ENCODE results near the gene SLITRK2.

The SLITRK2 gene

GRCh38 chrX:145853181-145853580, 35.6 kb downstream of the SLITRK2 start:
- no peak for DNase-seq (ENCODE audit: low read depth in 2 of 2)

GRCh38 chrX:145856181-145856580, 38.6 kb downstream of the SLITRK2 start:
- DNase-seq (ENCODE audit: low read depth in 2 of 2), result no peak

DNA sequence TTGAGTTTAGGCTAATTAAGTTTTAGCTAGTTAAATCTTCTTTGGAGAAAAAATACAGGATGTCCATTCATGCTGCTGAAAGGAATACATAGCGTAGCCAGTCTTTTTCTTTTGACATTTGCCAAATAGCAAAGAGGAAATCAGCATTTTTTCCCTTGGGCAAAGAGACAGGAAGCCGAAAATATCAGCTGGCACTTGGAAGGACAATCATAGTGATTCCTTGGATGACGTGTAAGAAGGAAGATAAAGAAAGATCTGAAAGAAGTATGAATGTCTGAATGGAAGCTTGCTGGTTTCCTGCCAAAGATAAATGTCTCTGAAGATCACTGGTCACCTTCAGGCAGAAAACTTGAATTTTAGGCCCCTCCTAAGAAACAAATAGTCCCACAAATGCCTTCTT, 44.2 kb downstream of the SLITRK2 start:
- no peak for DNase-seq (ENCODE audit: low read depth in 2 of 2)

GRCh38 chrX:145865082-145865481, 47.5 kb downstream of the SLITRK2 start:
- no peak for DNase-seq (ENCODE audit: low read depth in 2 of 2)
